HuH-7 (cell line): ENCODE results near the gene POLR3K.
"Not testable (repeated sequence)": the region's sequence is repeated elsewhere in the genome, so short reads cannot be mapped to it uniquely, and the experiment has no call there.

Experiments
- DNase-seq: peaks from one replicate; pipeline ENCODE4 v3.0.0; 2011; ENCODE audit warnings: low spot score

Gene POLR3K

GRCh38 chr16:42691-43090 is 10.7 kb downstream of the POLR3K start:
- DNase-seq, result no peak

GRCh38 chr16:42069-42457 is 11.3 kb downstream of the POLR3K start:
- no peak for DNase-seq

GRCh38 chr16:41439-42068 is 11.9 kb downstream of the POLR3K start:
- no peak for DNase-seq

- DNase-seq, result no peak
These were observed 14.2 kb downstream of the POLR3K start for GRCh38 chr16:38941-39892.

- DNase-seq, result not testable (repeated sequence)
These were observed 15.2 kb downstream of the POLR3K start for GRCh38 chr16:38206-38605.

GRCh38 chr16:37511-37910 is 15.9 kb downstream of the POLR3K start:
- DNase-seq, result no peak

GRCh38 chr16:36336-36984 is 16.9 kb downstream of the POLR3K start:
- DNase-seq, result no peak

GRCh38 chr16:35678-36305 is 17.6 kb downstream of the POLR3K start:
- DNase-seq, result no peak

- DNase-seq, result no peak
These were observed 18.3 kb downstream of the POLR3K start for GRCh38 chr16:35011-35677.

- no peak for DNase-seq
These were observed 18.8 kb downstream of the POLR3K start for GRCh38 chr16:34648-34987.

GRCh38 chr16:33877-34647 is 19.3 kb downstream of the POLR3K start:
- no peak for DNase-seq

- DNase-seq, result not testable (repeated sequence)
These were observed 20.1 kb downstream of the POLR3K start for GRCh38 chr16:33154-33876.

GRCh38 chr16:30627-31026 is 22.8 kb downstream of the POLR3K start:
- not testable (repeated sequence) for DNase-seq

GRCh38 chr16:25926-26348 is 27.5 kb downstream of the POLR3K start:
- DNase-seq, result not testable (repeated sequence)

- DNase-seq, result not testable (repeated sequence)
These were observed 29.3 kb downstream of the POLR3K start for GRCh38 chr16:24151-24550.

- not testable (repeated sequence) for DNase-seq
These were observed 32.5 kb downstream of the POLR3K start for GRCh38 chr16:20886-21285.

GRCh38 chr16:17062-17765 is 36.2 kb downstream of the POLR3K start:
- DNase-seq, result not testable (repeated sequence)

GRCh38 chr16:10772-11171 is 42.6 kb downstream of the POLR3K start:
- DNase-seq, result not testable (repeated sequence)

GRCh38 chr16:9903-10665 is 43.3 kb downstream of the POLR3K start:
- no peak for DNase-seq
